NCI-H748 treated with DMSO at 0.1 percent for 48 hours (cell line): Measurements from ENCODE around the gene SLC25A13.

Source experiments
- DNase-seq: peaks from one replicate; lab custom pipeline; 2025; lab: John Stamatoyannopoulos, UW

SLC25A13 gene

DNA sequence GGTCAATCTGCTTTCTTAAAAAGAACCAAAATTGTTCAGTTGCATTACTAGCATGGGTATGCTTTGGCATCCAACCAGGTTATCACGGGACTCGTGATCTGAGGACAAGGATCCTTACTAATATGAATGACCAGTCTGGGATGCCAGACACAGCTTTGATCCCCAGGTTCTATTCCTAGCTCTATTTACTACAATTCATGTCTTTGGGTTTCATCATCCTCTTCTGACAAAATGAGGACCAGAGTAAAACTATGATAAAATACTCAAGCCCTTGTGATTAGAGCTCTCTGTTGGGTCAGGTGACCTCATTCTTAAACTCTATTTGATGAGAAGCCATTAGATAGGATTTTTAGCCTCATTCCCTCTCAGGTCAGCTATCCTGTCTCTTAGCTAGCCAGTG lies 119.8 kb downstream of the SLC25A13 start:
- DNase-seq, result no peak

DNA sequence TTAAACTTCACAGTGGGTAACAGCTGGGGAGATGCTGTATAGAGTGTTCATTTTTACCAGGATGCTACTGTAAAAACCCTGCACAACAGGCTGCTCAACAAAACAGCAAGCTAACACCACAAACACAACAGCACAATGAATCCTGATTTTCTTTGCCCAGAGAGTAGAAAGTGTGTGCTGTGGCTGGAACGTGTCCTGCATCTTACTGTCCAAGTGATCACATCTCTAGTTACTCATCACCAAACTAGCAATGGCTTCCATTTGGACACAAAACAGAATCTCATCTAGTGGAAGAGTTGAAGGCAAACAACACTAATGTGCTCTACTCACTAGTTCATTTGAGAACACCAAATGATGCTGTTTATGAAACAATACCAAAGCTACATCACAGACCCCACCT lies 121.2 kb downstream of the SLC25A13 start:
- DNase-seq, result no peak

DNA sequence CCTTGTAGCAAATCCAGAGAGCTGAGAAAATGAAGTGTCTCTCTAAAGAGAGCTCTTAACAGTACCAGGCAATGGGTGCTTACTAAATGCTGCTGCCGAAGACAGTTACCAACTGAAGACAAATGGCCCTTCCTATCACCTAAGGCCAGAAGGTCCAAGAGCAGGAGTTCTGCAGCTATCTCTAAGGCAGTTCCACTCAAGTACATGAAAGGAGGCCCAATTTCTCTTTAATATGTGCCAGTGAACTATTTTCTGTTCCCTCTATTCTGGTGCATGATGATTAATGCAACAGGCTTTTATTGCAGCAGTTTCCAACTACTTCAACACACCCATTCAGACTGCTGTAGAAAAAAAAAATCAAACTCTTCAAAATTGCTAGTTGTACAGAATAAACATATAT lies 122.5 kb downstream of the SLC25A13 start:
- DNase-seq, result no peak

DNA sequence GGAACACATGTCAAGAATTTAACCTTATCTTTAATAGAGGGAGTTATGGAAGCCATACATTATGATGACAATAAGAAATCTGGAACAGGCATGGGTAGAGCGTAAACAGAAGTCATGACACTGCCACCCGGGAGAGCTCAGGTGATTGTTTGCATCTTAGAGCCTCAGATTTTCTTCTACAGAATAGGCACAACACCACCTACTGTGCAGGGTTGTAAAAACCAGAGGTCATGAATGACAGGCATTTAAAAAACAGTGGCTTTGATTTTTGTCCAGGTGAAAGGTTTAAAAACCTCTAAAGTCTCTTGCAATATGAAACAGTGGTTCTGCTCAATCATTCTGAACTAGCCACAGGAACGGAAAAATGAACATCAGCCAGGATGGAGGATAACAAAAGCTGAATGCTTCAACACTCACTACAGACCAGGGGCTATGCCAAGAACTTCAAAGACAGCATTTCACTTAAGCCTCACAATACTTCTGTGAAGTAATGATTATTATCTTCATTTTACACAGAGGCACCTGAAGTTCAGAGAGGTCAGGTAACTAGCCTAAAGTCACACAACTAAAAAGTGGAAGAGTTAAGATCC lies 123.8 kb downstream of the SLC25A13 start:
- no peak for DNase-seq

DNA sequence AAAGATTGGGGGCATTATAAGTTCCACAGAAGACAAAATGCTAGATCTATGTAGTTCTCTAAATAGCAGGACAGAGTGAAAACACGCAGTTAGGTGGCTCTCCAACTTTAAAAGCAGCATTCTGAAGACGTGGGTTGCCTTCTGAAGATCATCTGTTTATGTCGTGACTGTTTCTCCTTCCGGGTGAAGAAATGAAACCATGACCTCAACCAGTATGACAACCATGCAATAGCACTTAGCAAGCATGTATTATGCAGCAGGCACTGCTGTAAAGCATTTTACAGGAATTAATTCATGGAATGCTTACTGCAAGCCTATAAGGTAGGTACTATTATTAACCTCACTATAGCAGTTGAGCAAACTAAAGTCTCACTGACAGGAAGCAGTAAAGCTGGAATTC lies 125.2 kb downstream of the SLC25A13 start:
- no peak for DNase-seq

DNA sequence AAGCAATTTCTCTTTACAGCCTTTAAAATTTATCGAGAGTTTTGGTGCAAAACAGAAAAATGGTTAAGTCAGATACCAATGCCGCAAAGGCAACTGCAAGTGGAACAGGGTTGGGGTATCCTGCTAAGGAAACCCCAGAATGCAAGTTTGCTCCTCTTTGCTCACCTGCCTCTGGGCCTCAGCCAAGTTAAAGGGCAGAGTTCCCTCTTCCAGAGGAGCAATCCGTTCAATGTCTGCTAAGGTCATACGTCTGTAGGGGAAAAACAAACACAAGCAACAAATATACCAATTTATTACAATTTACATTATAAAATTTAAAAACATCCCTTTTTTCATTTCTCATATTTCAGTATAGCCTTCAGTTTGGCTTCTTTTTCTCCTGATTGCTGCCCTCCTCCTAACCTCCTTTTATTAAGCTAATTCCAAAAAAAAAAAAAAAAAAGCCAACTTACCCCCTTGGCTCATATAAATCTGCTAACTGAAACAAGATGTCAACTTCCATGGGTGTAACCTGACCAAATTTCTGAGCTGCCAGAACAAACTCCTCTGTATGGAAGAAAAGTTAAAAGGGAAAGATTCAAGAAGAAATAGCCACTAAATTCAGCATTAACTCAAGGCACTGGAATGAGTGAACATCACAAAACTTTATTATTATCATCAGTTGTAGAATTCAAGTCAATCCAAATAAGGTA lies 132.6 kb downstream of the SLC25A13 start:
- DNase-seq, result no peak

DNA sequence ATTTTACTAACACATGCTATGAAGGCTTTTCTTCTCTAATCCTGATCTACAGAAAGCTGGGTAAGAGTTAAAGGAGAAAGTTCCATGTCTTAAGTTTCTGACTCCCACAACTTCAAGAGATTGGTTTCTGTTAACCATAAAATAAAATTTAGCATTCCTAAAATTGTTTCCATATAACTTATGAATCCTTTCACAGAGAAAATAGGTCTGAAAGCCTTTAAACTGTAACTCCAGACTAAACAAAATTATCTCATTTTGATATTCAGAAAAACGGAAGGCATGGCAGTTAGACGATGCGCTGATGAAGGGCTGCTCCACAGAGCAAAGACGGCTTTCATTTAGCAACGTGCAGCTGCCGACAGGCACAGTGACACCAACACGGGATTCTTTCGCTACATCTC lies 133.3 kb downstream of the SLC25A13 start:
- no peak for DNase-seq

DNA sequence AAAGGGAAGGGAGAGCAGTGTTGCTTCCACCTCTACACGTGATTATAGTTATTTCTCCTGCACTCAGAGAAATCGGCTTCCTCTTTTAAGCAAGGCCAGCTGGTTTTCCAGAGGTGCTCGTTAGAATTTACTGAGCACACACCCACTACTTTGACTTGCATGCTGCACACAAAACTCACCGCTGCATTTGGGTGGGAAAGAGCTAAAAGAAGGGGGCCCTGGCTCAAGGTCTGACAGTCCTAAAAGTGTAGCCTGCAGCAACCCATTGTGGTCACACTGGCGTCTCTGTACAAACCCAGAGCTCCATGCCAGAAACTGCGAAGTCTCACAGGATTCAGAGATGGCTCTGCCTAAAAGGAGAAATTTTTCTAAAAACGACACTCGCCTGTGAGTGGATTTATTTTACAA lies 133.7 kb downstream of the SLC25A13 start:
- DNase-seq, result peak; percentile 70

DNA sequence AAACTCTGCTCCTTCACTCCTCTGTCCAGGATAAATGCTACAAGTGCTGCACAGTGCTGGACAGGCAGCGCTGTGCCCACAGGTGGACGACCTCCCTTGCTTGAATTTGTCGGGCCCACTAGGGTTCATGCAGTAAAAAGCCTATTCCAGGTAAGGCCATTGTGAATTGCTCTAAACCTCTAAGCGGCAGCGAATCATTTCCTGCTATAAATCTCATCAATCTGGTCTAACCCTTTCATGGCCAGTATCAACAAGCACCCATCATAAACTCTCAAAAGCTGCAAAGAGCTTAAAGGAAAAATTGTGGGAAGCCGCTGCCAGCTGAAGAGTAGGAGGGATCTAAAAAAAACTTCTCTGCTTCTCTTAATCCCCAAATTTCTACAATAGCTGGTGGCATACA lies 134.2 kb downstream of the SLC25A13 start:
- DNase-seq, result peak; percentile 70

DNA sequence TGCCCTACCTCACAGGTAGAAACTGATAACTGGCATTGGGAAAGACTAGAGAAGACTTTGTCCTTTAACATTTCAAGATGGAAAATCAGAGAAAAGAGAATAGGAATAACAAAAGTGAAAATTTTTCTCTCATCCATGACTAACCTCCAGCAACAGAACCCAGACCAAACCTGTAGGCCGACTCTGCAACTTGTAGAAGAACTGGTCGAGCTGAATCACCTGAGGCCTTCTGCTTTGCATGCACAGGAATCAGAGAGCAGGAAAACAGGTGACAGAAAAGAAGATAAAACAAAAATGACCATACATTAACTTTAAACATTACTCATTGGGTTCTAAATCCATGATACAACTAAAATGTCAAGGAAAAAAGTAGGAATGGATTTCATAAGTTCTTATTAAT lies 137.1 kb downstream of the SLC25A13 start:
- no peak for DNase-seq

DNA sequence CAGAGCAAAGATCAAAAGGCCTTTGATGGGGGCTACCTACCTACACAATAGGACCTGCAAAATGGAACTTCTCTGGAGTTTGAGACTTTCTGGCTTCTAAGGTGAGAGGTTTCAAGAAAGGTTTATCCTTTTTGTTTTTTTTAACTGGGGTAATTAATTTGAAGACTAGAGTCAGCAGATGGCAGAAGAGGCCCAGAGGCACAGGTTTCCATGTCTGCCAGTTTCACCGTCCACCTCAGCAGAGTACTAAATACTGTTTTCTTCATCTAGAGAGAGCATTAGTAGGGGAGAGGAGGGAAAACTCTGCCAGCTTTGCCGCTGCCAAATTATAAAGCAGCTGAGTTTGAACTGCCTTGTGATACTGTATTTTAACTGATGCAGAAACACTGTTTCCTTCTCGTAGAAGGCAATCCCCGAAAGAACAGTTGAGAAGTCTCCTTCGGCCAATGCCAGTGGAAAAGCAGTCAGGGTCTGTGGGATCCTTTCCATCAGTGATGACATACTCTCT lies 138.7 kb downstream of the SLC25A13 start:
- DNase-seq, result no peak

DNA sequence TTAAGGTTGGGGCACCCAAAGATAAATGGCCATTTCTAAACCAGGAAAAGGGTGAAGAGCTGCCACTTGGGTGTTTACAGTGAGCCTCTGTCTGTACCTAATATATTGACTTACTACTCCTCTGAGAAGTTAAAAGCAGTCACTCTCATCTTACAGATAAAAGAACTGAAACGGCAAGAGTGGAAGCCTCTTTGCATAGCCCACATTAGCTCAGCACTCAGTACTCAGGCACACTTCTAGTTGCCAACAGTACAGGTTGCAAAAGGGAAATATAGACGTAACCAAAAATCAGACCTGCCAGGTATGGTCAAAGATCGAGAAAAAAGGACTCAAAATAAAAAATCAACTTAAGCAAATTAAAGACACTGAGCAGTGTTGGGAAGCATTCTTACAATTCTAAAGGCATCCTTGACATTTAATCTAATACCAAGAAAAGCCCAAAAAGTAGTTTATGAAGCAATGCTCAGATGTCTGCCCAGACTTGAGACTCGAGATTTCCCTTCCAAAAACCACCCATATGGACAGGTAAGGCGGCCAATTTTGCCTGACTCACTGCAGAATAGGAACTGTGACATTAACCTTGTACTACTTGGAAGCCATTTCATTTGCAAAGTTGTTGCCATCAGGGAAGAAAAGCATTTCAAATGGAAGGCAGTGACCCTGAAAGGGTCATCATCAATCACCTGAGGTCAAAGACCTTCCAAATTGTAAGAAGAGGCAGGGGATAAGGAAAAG lies 139.3 kb downstream of the SLC25A13 start:
- DNase-seq, result no peak

DNA sequence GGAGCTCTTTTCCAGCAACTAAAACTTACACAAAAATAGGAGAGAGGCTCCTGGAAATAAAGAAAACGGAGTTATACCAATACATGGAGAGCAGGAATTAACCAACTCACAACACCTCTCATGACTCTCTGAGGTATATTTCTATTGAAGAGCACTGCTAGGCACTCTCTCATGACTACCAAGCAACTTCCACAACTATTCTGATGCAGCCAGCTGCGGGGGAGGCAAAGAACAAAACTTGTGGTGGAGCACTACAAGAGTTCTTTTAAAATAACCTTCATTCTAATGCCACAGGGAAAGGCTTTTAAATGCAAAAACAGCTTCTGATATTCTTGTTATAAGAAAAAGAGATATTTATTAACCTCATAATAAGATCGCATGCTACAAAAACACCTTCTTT lies 140.7 kb downstream of the SLC25A13 start:
- DNase-seq, result no peak

DNA sequence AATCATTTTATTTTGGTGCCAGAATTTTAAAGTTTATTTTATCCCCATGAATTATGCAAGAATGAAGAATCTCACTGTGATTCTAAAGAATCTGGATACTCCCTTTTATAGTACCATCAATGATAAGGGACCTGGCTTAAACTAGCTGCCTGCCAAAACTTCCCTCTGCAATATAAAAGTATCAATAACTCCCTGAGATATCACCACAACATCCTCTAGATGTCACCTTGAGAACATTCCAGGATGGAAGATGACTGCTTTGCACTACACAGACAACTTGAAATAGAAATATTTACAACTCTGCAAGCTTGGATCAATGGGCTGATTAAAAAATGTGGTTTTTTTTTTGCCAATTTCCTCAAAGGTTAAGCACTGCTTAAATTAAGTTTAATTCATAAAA lies 142.1 kb downstream of the SLC25A13 start:
- DNase-seq, result no peak

DNA sequence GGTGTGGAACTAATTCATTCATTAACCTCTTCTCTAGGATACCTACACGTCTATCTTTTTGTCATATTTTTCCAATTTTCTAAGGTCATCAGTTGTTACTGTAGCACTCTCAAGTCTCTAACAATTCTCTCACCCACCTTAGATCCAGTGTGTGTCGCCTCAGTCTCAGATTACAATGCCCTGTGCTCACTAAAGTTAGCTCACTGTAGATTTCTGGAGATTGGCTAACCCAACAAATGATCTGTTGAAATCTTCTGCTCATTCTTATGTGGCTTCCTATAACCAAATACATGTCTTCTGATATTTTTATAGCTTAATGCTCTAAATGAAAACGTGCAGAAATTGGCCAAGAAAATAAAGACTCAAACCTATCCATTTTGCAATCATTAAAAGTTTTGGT lies 142.6 kb downstream of the SLC25A13 start:
- no peak for DNase-seq

DNA sequence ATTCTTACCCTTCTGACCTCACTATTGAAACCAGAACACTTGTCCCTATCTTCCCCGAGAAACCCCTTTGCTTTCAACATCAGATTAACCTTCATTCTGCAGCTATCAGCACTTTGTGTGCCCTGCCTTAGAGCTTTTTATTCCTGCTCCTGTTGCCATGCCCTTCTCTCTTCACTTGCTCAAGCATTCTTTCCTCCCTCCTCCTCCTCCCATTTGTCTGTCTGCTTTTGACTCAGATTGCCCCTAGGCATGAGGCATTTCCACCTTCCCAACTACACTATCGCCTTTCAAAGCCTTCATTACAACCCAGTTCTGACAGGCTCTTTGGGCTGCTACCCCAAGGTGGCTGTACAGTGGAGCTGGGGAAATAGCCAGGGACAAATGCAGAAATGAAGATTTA lies 143.3 kb downstream of the SLC25A13 start:
- DNase-seq, result no peak

DNA sequence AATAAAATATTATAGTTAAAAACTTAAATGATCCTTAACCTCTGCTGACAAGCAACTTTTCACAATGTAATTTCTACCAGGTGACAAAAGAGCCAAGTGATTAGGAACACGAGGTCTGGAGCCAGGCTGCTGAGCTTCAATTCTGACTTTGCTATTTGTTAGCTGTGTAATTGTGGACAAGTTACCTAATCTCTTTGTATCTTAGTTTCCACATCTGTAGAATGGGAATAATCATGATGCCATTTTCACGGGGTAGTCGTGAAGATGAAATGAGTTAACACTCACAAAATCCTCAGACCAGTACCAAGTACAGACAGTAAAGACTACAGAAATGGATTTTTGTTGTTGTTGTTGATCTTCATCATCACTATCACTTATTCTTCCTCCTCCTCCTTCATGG lies 144.5 kb downstream of the SLC25A13 start:
- DNase-seq, result no peak

DNA sequence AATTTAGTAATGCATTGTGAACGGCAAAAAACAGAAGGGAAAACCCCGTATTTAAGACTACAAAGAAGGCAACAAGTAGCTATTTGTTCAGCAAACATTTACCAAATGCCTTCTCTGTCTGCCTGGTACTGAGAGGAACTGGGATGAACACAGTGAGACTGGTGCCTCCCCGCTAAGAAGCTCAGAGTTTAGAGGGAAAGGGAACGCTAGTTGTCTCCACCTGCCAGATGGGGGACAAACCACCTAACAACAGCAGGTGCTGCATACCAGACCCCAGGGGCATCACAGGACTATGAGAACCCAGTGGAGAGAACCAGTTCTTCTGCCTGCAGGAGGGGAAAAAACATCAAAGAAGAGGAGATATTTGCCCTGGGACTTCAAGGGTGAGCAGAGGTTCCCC lies 147.1 kb downstream of the SLC25A13 start:
- peak; percentile 39 for DNase-seq

DNA sequence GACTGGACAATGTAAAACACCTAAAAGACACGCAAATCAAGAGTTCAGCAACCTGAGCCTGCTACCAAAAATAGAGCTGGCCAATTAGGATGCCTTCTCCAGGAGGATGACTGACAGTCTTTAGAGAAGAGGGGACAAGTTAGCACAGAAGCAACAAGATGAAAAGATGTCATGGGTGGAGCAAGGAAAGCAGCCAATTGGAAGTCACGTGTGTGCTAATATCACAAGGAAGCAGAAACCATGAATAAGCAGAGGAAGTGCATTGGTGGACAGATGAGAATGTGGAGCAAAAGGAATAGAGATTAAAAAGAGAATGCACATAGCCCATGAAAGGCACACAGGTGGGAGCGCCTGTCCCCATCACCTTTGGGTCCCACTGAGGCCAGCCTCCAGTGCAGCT lies 148.1 kb downstream of the SLC25A13 start:
- no peak for DNase-seq

DNA sequence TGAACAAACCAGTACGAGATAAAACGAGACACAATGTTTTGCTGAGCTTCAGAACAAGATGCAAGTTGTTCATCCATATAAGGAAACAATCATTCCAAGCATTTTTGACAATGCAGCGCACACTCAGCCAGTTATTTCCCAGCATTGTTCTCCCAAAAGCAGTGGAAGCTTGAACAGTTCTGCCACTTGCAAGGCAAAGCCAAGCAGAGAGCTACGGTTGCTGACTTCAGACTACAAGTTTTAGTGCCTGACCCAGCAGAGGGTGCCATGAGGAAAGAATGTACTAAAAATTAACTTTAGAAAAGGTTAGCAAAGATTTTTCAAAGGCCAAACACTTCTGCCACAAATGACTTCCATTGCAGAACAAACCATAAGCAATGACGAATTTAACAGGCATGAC lies 152.5 kb downstream of the SLC25A13 start:
- no peak for DNase-seq

DNA sequence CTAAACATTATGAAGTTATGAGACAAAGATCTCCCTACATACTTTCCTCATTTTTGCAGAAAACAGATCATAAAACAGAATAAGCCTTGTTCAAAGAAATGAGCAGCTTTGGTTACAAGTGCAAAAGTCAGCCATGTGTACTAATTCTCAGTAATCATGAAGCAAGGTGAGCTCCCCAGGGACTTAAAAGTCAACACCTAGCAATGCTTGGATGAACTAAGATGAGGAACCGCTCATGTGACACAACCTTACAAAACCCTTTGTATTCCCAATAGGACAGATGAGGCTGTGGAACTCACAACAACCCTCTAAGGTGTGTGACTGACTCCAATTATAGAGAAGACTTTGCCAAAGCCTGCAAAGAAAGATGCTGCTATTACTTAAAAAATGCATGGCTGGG lies 154.5 kb downstream of the SLC25A13 start:
- no peak for DNase-seq

DNA sequence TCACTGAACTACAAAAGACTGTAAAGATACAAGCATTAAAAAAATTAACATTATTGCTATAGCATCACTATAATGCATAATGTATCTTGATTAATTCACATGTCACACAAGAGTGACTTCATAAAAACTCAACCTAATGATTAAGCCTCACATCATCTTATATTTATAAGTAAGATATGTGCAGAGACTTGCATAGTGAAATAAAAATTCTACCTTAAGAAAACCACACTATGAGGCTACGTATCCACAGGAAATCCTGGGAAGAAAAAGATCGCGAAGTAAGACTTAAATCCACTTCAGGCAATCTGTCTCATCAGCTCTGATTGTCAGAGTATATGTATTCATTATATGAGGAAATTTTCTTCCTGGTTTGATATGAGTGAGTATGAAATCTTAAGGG lies 160.0 kb downstream of the SLC25A13 start:
- DNase-seq, result no peak

DNA sequence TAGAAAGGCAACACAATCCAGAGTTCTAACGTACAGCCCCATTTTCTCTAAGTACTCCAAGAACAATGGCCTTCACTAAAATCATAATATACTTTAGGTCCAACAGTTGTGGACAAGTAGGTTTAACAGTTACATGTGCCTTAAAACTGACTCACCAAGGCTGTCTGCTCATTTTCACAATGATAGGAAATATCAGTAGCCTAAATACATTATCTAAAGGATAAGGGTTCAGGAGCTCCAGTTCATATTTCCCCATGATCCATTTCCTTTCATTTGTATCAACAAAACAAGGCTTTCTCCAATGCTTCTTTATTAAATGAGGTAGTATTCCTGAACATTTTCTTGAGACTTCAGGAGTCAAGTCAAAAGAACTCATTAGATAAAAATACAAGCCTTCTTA lies 164.0 kb downstream of the SLC25A13 start:
- no peak for DNase-seq
